ENCODE data around the gene CXCL14.

The CXCL14 gene

GRCh38 chr5:135596788-135597187, 18.0 kb upstream of the CXCL14 start:
- DNase-seq (ENCODE audit: low read depth in 2 of 2): no peak

GRCh38 chr5:135596157-135596763, 17.5 kb upstream of the CXCL14 start:
- no peak for DNase-seq (ENCODE audit: low read depth in 2 of 2)

GRCh38 chr5:135594416-135594960, 15.7 kb upstream of the CXCL14 start:
- DNase-seq (ENCODE audit: low read depth in 2 of 2): no peak

- no peak for DNase-seq (ENCODE audit: low read depth in 2 of 2)
Observed at GRCh38 chr5:135593886-135594285, 15.1 kb upstream of the CXCL14 start.

- DNase-seq (ENCODE audit: low read depth in 2 of 2): no peak
Observed at GRCh38 chr5:135593141-135593540, 14.3 kb upstream of the CXCL14 start.

GRCh38 chr5:135592312-135593045, 13.7 kb upstream of the CXCL14 start:
- DNase-seq (ENCODE audit: low read depth in 2 of 2): no peak

GRCh38 chr5:135591277-135591676, 12.5 kb upstream of the CXCL14 start:
- DNase-seq (ENCODE audit: low read depth in 2 of 2): no peak

- no peak for DNase-seq (ENCODE audit: low read depth in 2 of 2)
Observed at GRCh38 chr5:135589152-135589551, 10.4 kb upstream of the CXCL14 start.

GRCh38 chr5:135587721-135588663, 9.2 kb upstream of the CXCL14 start:
- DNase-seq (ENCODE audit: low read depth in 2 of 2): no peak

GRCh38 chr5:135584918-135585317, 6.1 kb upstream of the CXCL14 start:
- no peak for DNase-seq (ENCODE audit: low read depth in 2 of 2)

GRCh38 chr5:135584276-135584675, 5.5 kb upstream of the CXCL14 start:
- no peak for DNase-seq (ENCODE audit: low read depth in 2 of 2)

GRCh38 chr5:135582099-135582781, 3.4 kb upstream of the CXCL14 start:
- DNase-seq (ENCODE audit: low read depth in 2 of 2): no peak

GRCh38 chr5:135578305-135578684, 496 bp downstream of the CXCL14 start:
- DNase-seq (ENCODE audit: low read depth in 2 of 2): no peak

- DNase-seq (ENCODE audit: low read depth in 2 of 2): no peak
Observed at GRCh38 chr5:135577421-135577820, 1.4 kb downstream of the CXCL14 start.

- no peak for DNase-seq (ENCODE audit: low read depth in 2 of 2)
Observed at GRCh38 chr5:135576075-135576599, 2.7 kb downstream of the CXCL14 start.

- no peak for DNase-seq (ENCODE audit: low read depth in 2 of 2)
Observed at GRCh38 chr5:135574493-135574892, 4.3 kb downstream of the CXCL14 start.

GRCh38 chr5:135571902-135572301, 6.9 kb downstream of the CXCL14 start:
- no peak for DNase-seq (ENCODE audit: low read depth in 2 of 2)

- DNase-seq (ENCODE audit: low read depth in 2 of 2): no peak
Observed at GRCh38 chr5:135571066-135571609, 7.7 kb downstream of the CXCL14 start.

- DNase-seq (ENCODE audit: low read depth in 2 of 2): no peak
Observed at GRCh38 chr5:135570453-135570764, 8.4 kb downstream of the CXCL14 start.

GRCh38 chr5:135569755-135570452, 8.9 kb downstream of the CXCL14 start:
- no peak for DNase-seq (ENCODE audit: low read depth in 2 of 2)

- no peak for DNase-seq (ENCODE audit: low read depth in 2 of 2)
Observed at GRCh38 chr5:135568923-135569360, 9.8 kb downstream of the CXCL14 start.
